ENCODE data around the gene ATXN7L3B.

- TF ChIP-seq CTCF (IDR thresholded peaks at IDR 0.05): no peak
- TF ChIP-seq POLR2A (IDR thresholded peaks at IDR 0.05): no peak
Observed at GRCh38 chr12:74563927-74564326, 26.3 kb downstream of the ATXN7L3B start.

All from esophagus squamous epithelium (tissue), 4 donors.